ENCODE results near the gene ATG3.

The ATG3 gene

GRCh38 chr3:112514527-112515128 lies 47.1 kb downstream of the ATG3 start:
- Mint-ChIP-seq H3K9me3 (peaks cover 34% of the 10 kb centered on the region), H3K4me3 (no peak overlapping the region), H3K27me3 (ENCODE audit: low read depth, poor library complexity) (peaks cover 3% of the 10 kb centered on the region), H3K27ac (no peak overlapping the region), H3K4me1 (peaks cover 8% of the 10 kb centered on the region), H3K36me3 (ENCODE audit: low read depth) (peaks cover 5% of the 10 kb centered on the region)
- no peak for DNase-seq
- TF ChIP-seq, protein P1, sequence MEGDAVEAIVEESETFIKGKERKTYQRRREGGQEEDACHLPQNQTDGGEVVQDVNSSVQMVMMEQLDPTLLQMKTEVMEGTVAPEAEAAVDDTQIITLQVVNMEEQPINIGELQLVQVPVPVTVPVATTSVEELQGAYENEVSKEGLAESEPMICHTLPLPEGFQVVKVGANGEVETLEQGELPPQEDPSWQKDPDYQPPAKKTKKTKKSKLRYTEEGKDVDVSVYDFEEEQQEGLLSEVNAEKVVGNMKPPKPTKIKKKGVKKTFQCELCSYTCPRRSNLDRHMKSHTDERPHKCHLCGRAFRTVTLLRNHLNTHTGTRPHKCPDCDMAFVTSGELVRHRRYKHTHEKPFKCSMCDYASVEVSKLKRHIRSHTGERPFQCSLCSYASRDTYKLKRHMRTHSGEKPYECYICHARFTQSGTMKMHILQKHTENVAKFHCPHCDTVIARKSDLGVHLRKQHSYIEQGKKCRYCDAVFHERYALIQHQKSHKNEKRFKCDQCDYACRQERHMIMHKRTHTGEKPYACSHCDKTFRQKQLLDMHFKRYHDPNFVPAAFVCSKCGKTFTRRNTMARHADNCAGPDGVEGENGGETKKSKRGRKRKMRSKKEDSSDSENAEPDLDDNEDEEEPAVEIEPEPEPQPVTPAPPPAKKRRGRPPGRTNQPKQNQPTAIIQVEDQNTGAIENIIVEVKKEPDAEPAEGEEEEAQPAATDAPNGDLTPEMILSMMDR (IDR thresholded peaks at IDR 0.05) = no peak

DNA sequence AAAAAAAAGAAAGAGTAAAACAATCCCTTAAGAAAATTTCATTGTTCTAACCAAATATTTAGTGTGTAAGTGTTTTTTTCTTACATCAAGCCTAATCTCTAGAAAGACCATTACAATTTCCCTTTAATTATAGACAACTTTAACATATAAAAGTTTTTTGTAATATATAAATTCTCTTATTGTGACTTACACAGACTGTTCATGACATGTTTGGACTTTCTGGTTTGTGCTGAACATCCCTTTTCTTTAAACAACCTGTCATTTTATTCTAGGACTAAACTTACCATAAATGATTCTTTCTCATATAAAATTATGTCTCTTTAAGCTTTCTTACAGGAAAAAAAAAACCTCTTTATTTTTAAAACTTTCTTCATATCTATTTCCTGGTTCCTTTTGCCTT lies 49.4 kb downstream of the ATG3 start:
- Mint-ChIP-seq H3K9me3 (peaks cover 49% of the 10 kb centered on the region), H3K4me3 (no peak overlapping the region), H3K36me3 (ENCODE audit: low read depth) (peaks cover 5% of the 10 kb centered on the region), H3K27me3 (ENCODE audit: low read depth, poor library complexity) (peaks cover 2% of the 10 kb centered on the region), H3K27ac (no peak overlapping the region), H3K4me1 (peaks cover 8% of the 10 kb centered on the region)
- no peak for DNase-seq
- TF ChIP-seq, protein P1 (IDR thresholded peaks at IDR 0.05) = no peak

DNA sequence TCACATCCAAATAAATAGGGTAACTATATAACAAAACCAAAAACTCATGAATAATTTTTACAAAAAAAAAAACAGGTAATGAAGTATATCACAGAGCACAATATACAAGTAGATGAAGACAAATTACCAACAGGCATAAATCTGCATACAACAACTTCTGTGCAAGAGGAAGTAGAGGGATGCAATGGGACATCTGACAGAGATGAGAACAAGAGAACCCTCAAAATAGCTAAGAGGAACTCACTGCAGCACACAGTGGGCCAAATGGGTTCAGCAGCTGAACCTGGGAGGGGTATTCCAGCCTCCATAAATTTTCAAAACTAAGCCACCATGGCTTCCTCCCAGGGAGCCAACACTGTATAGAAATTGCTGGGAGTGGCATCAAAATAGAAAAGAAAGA lies 52.9 kb downstream of the ATG3 start:
- no peak for DNase-seq
- peaks cover 42% of the 10 kb centered on the region for H3K9me3 Mint-ChIP-seq
- peaks cover 5% of the 10 kb centered on the region for H3K36me3 Mint-ChIP-seq (ENCODE audit: low read depth)
- peaks cover 2% of the 10 kb centered on the region for H3K27me3 Mint-ChIP-seq (ENCODE audit: low read depth, poor library complexity)
- H3K4me3 Mint-ChIP-seq = no peak overlapping the region
- TF ChIP-seq, protein P1 (IDR thresholded peaks at IDR 0.05) = no peak
- H3K27ac Mint-ChIP-seq = no peak overlapping the region
- no peaks in the 10 kb centered on the region for H3K4me1 Mint-ChIP-seq

DNA sequence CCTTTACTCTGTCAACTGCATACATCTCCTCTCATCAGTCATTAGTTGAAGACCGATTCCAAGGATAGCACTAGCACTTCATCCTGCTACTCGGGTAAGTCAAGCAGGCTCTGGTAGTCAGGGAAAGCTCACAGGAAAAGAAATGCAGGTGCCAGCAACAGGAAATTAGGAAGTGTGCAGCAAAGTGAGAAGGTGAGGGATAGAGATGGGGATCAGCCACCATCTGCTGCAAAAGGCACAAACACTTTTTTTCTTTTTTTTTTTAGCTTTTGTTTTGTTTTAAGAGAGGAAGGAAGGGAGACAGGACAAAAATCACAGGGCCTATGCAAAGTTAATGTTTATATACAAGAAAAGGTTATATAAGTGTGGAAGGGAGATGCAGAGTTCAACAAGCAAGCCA lies 53.5 kb downstream of the ATG3 start:
- H3K36me3 Mint-ChIP-seq (ENCODE audit: low read depth) = peaks cover 5% of the 10 kb centered on the region
- no peak overlapping the region for H3K27ac Mint-ChIP-seq
- no peak overlapping the region for H3K4me3 Mint-ChIP-seq
- H3K9me3 Mint-ChIP-seq = peaks cover 37% of the 10 kb centered on the region
- no peaks in the 10 kb centered on the region for H3K4me1 Mint-ChIP-seq
- H3K27me3 Mint-ChIP-seq (ENCODE audit: low read depth, poor library complexity) = peaks cover 3% of the 10 kb centered on the region
- TF ChIP-seq, protein P1 (IDR thresholded peaks at IDR 0.05) = no peak
- DNase-seq = no peak

GRCh38 chr3:112505907-112506306 lies 55.9 kb downstream of the ATG3 start:
- Mint-ChIP-seq H3K27ac (no peak overlapping the region), H3K27me3 (ENCODE audit: low read depth, poor library complexity) (peaks cover 3% of the 10 kb centered on the region), H3K36me3 (ENCODE audit: low read depth) (no peaks in the 10 kb centered on the region)

GRCh38 chr3:112504123-112504522 lies 57.6 kb downstream of the ATG3 start:
- H3K4me1 Mint-ChIP-seq = no peaks in the 10 kb centered on the region
- H3K9me3 Mint-ChIP-seq = peaks cover 12% of the 10 kb centered on the region
- no peak overlapping the region for H3K4me3 Mint-ChIP-seq
- DNase-seq = no peak
- no peak overlapping the region for H3K27ac Mint-ChIP-seq
- peaks cover 3% of the 10 kb centered on the region for H3K27me3 Mint-ChIP-seq (ENCODE audit: low read depth, poor library complexity)
- no peaks in the 10 kb centered on the region for H3K36me3 Mint-ChIP-seq (ENCODE audit: low read depth)
- TF ChIP-seq, protein P1 (IDR thresholded peaks at IDR 0.05) = no peak

More at GRCh38 chr3:112505907-112506306, 55.9 kb downstream of the ATG3 start:
- no peaks in the 10 kb centered on the region for H3K4me1 Mint-ChIP-seq
- TF ChIP-seq, protein P1 (IDR thresholded peaks at IDR 0.05) = no peak
- H3K9me3 Mint-ChIP-seq = peaks cover 24% of the 10 kb centered on the region
- no peak for DNase-seq
- no peak overlapping the region for H3K4me3 Mint-ChIP-seq

All from nephron progenitor cell (in vitro differentiated cells).